ENCODE results near the gene EHMT1. TPM values are rescaled to one million over a fixed set of nuclear protein-coding genes. Genes with fewer than 3 reads are reported as not detected.

Gene EHMT1
- total RNA-seq, 1 donor from 2014 or later: 40.8 TPM

DNA sequence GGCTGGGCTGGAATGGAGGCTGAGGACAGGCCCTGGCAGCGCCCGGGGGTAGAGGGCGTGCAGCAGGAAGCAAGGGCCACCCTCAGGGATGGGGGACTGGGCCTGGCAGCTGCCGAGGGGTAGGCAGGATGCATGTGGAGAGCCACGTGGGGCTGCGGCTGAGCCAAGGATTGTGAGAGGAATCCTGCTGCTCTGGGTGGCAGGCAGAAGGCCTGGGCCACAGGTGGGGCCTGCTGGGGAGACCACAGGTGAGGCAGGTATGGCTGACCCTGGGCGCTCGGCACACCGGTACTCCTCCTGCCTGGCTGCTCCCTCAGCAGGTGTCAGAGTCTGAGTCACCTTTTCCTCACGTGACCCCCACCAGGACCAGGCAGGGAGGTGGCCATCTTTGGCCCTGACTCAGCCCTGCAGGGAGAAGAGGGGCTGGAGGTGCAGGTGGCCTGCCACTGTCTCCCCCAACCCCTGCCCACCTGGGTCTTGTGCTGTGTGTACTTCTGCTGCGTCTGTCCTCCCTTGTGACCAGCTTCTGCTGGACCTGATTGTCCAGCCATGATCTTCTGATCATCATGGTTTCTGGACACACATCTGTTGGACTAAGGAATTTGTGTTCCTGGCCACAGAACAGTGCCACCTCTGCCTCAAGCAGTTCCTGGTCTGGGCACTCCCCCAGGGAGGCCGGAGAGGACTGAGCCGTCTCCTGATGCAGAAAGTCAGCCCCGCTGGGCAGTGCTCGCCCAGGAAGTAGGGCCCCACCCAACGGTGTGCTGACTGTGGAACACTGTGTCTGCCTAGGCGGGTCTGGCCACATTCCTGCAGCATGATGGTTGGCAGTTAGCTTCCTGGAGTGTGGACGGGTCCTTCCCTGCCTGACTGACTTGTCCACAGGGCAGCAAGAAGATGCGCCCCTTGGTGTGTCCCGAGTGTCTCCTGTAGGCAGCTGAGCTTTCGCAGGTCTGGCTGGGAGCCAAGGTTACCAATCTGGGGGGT lies 6.9 kb upstream of the EHMT1 start:
- peak overlapping the region; percentile 19 for H3K4me3 ChIP-seq (ENCODE audit: low read depth, low read length)
- DNase-seq (ENCODE audit: low read depth): peak; percentile 61
- TF ChIP-seq, protein P1, sequence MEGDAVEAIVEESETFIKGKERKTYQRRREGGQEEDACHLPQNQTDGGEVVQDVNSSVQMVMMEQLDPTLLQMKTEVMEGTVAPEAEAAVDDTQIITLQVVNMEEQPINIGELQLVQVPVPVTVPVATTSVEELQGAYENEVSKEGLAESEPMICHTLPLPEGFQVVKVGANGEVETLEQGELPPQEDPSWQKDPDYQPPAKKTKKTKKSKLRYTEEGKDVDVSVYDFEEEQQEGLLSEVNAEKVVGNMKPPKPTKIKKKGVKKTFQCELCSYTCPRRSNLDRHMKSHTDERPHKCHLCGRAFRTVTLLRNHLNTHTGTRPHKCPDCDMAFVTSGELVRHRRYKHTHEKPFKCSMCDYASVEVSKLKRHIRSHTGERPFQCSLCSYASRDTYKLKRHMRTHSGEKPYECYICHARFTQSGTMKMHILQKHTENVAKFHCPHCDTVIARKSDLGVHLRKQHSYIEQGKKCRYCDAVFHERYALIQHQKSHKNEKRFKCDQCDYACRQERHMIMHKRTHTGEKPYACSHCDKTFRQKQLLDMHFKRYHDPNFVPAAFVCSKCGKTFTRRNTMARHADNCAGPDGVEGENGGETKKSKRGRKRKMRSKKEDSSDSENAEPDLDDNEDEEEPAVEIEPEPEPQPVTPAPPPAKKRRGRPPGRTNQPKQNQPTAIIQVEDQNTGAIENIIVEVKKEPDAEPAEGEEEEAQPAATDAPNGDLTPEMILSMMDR (conservative IDR thresholded peaks at IDR 0.05; ENCODE audit: low read depth, low read length): no peak

DNA sequence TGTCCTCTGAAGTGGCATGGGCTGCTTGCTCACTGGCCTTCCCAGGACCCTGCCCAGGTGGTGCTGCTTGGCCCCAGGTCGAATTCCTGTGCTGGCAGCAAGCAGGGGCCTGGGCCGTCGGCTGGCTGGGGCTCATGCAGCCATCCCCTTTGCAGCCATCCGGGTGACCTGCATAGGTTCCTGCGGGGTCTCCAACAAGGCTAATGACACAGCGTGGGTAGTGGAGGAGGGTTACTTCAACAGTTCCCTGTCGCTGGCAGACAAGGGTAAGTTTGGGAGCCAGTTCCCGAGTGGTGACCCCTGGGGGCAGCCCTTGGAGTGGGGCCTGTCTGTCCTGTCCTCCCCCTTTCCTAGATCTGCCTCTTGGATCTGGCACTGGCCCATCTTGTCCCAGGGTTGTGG lies 6.1 kb upstream of the EHMT1 start:
- DNase-seq (ENCODE audit: low read depth): no peak
- TF ChIP-seq, protein P1 (conservative IDR thresholded peaks at IDR 0.05; ENCODE audit: low read depth, low read length): no peak
- H3K4me3 ChIP-seq (ENCODE audit: low read depth, low read length): no peak overlapping the region

DNA sequence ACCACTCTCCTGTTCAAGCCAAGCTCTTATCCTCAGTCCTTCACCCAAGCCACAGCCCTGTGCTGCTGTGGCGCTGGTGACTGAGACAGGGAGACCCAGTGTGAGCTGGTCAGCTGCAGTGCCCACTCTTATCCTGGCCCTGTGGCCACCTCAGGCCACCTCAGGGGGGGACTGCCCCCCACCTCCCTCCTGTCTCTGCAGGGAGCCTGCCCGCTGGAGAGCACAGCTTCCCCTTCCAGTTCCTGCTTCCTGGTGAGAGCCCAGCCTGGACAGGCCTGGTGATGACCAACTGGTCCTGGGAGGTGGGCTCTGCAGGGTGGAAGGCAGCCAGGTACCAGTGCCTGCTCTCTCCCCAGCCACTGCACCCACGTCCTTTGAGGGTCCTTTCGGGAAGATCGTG lies 5.5 kb upstream of the EHMT1 start:
- DNase-seq (ENCODE audit: low read depth): no peak
- no peak overlapping the region for H3K4me3 ChIP-seq (ENCODE audit: low read depth, low read length)
- TF ChIP-seq, protein P1 (conservative IDR thresholded peaks at IDR 0.05; ENCODE audit: low read depth, low read length): no peak

DNA sequence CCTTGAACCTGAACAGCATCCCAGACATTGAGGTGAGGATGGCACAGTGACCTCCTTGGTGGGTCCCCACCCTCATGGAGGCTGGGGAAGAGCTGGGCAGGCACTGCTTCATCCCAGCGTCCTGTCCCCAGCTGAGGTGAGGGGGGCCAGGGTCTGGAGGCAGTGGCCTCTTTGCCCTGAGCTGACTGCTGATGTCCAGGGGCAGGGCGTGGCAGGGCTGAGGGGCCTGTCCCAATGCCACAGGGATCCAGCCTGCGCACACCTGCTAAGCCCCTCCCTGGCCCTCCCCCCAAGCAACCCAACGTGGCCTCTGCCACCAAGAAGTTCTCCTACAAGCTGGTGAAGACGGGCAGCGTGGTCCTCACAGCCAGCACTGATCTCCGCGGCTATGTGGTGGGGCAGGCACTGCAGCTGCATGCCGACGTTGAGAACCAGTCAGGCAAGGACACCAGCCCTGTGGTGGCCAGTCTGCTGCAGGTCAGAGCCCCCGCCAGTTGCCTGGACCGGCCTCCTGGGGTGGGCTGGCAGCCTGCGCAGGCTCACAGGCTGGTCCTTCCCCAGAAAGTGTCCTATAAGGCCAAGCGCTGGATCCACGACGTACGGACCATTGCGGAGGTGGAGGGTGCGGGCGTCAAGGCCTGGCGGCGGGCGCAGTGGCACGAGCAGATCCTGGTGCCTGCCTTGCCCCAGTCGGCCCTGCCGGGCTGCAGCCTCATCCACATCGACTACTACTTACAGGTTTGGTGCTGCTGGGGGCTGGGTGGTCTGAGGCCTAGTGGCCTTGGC lies 4.9 kb upstream of the EHMT1 start:
- no peak for DNase-seq (ENCODE audit: low read depth)
- no peak overlapping the region for H3K4me3 ChIP-seq (ENCODE audit: low read depth, low read length)
- TF ChIP-seq, protein P1 (conservative IDR thresholded peaks at IDR 0.05; ENCODE audit: low read depth, low read length): no peak

DNA sequence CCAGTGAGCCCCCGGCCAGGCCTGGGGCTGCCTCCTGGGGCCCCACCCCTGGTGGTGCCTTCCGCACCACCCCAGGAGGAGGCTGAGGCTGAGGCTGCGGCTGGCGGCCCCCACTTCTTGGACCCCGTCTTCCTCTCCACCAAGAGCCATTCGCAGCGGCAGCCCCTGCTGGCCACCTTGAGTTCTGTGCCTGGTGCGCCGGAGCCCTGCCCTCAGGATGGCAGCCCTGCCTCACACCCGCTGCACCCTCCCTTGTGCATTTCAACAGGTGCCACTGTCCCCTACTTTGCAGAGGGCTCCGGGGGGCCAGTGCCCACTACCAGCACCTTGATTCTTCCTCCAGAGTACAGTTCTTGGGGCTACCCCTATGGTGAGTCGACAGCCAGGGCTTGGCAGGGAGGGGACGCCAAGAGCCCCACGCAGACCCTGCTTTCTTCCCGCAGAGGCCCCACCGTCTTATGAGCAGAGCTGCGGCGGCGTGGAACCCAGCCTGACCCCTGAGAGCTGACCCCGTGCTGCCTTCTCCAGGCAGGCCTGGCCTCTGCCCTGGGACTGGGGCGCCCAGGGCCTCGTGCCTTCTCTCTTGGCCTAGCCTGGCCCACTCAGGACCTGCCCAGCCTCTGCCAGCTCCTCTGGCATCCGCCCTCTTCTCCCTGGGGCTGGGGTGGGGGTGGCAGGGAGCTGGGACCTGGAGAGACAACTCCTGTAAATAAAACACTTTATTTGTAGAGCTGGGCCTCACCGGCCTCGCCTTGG lies 4.0 kb upstream of the EHMT1 start:
- TF ChIP-seq, protein P1 (conservative IDR thresholded peaks at IDR 0.05; ENCODE audit: low read depth, low read length): no peak

DNA sequence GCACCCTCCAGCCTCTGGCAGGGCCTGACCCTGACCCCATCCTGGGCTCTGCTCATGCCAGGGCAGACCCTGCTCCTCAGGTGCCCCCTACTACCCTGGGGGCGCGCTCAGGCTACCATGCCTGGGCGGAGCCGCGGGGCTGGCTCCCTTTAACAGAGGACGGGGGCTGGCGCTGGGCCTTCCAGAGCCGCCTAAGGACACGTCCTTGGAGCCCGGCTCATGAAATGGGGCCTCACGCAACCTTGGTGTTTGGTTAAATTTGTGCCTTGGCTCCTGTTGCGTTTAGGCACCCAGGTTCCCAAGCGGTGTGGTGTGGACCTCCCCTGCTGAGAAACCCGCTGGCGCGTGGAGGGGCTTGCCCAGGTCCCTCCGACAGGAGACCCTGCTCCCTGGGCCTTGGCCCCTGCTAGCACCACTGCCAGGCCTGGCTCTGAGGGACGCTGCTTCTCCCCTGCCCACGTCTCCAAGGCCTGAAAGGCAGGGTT lies 3.4 kb upstream of the EHMT1 start:
- H3K4me3 ChIP-seq (ENCODE audit: low read depth, low read length): no peak overlapping the region
- TF ChIP-seq, protein P1 (conservative IDR thresholded peaks at IDR 0.05; ENCODE audit: low read depth, low read length): no peak
- no peak for DNase-seq (ENCODE audit: low read depth)

More for the DNA sequence above, 4.0 kb upstream of the EHMT1 start:
- H3K4me3 ChIP-seq (ENCODE audit: low read depth, low read length): no peak overlapping the region
- DNase-seq (ENCODE audit: low read depth): no peak

Measured in epithelial cell of proximal tubule (primary cell).